HEK293 (cell line): Measurements from ENCODE around the gene SURF1.

Experiments
- CTCF ChIA-PET: fragments of 350-600 bp; formaldehyde crosslinking; extraction: SDS; loops from one replicate; lab custom pipeline; 2021; ENCODE audit warnings: antibody characterized with exemption; lab: Yijun Ruan, JAX
- POLR2A ChIA-PET: fragments of 300-600 bp; formaldehyde crosslinking; extraction: SDS; loops from one replicate; lab custom pipeline; 2020; ENCODE audit warnings: antibody characterized with exemption, inconsistent platforms; lab: Yijun Ruan, JAX
- H3K27ac ChIP-seq: fragments of 200-500 bp; sonication (Bioruptor generic); 2 replicates; pipeline ENCODE4 v1.5.1; 2014; ENCODE audit warnings: low read depth, low read length, control low read depth, inconsistent platforms; ENCODE audit errors: extremely low read depth
- H3K36me3 ChIP-seq, 2 experiments: fragments of 200-500 bp in 1 of 2; sonication (Bioruptor generic) in 1 of 2; 1 replicate in 1 of 2; 2 replicates in 1 of 2; pipeline ENCODE4 v1.5.1; 2014 to 2017; ENCODE audit warnings: inconsistent platforms in 2 of 2, low read length in 2 of 2; ENCODE audit not compliant: control insufficient read depth in 2 of 2, insufficient read depth in 1 of 2
- H3K4me1 ChIP-seq: fragments of 200-500 bp; sonication (Bioruptor generic); 2 replicates; pipeline ENCODE4 v1.5.1; 2014; ENCODE audit warnings: mild to moderate bottlenecking, low read length, inconsistent platforms; ENCODE audit not compliant: control insufficient read depth, insufficient read depth
- H3K4me3 ChIP-seq: 2 replicates; pipeline ENCODE4 v1.5.1; 2011; ENCODE audit warnings: low read depth, mild to moderate bottlenecking, control low read depth, low read length, moderate library complexity
- H3K9me3 ChIP-seq: fragments of 200-500 bp; sonication (Bioruptor generic); 2 replicates; pipeline ENCODE4 v1.5.1; 2014; ENCODE audit warnings: low read depth, low read length, inconsistent platforms; ENCODE audit not compliant: control insufficient read depth, insufficient read depth
- KLF9 ChIP-seq: fragments of 450-650 bp; formaldehyde crosslinking; IDR thresholded peaks from 2 replicates; pipeline ENCODE4 v1.5.1; 2016; ENCODE audit warnings: missing biosample characterization, missing genetic modification characterization, low read depth
- PRDM2 ChIP-seq: fragments of 450-650 bp; formaldehyde crosslinking; IDR thresholded peaks from 2 replicates; pipeline ENCODE4 v1.5.1; 2016; ENCODE audit warnings: missing biosample characterization, missing genetic modification characterization, borderline replicate concordance
- SCRT1 ChIP-seq: fragments of 450-650 bp; formaldehyde crosslinking; IDR thresholded peaks from 2 replicates; pipeline ENCODE4 v1.5.1; 2016; ENCODE audit warnings: missing biosample characterization, missing genetic modification characterization, borderline replicate concordance
- ZBTB10 ChIP-seq: fragments of 450-650 bp; formaldehyde crosslinking; IDR thresholded peaks from 2 replicates; pipeline ENCODE4 v1.5.1; 2016; ENCODE audit warnings: missing biosample characterization, missing genetic modification characterization
- ZBTB8A ChIP-seq: fragments of 450-650 bp; formaldehyde crosslinking; IDR thresholded peaks from 2 replicates; pipeline ENCODE4 v1.5.1; 2016; ENCODE audit warnings: missing biosample characterization, missing genetic modification characterization
- ZFP37 ChIP-seq: fragments of 450-650 bp; formaldehyde crosslinking; IDR thresholded peaks from 2 replicates; pipeline ENCODE4 v1.5.1; 2016; ENCODE audit warnings: missing biosample characterization, missing genetic modification characterization
- ZFP41 ChIP-seq: fragments of 450-650 bp; formaldehyde crosslinking; IDR thresholded peaks from 2 replicates; pipeline ENCODE4 v1.5.1; 2016; ENCODE audit warnings: missing biosample characterization, missing genetic modification characterization, borderline replicate concordance
- ZNF26 ChIP-seq: fragments of 450-650 bp; formaldehyde crosslinking; IDR thresholded peaks from 2 replicates; pipeline ENCODE4 v1.5.1; 2016; ENCODE audit warnings: missing biosample characterization, missing genetic modification characterization
- ZNF274 ChIP-seq, 2 experiments: fragments of 200-500 bp in 1 of 2; fragments of 450-650 bp in 1 of 2; sonication (Bioruptor generic) in 1 of 2; formaldehyde crosslinking in 1 of 2; IDR thresholded peaks; 2 replicates each; pipeline versions ENCODE4 v1.5.1 to v1.6.1; 2014 to 2016; ENCODE audit warnings: borderline replicate concordance in 1 of 2, inconsistent platforms in 1 of 2, low read length in 1 of 2, missing biosample characterization in 1 of 2, missing genetic modification characterization in 1 of 2
- ZNF354C ChIP-seq: fragments of 450-650 bp; formaldehyde crosslinking; IDR thresholded peaks from 2 replicates; pipeline ENCODE4 v1.5.1; 2016; ENCODE audit warnings: missing biosample characterization, missing genetic modification characterization, low read depth, borderline replicate concordance
- ZNF391 ChIP-seq: fragments of 450-650 bp; formaldehyde crosslinking; IDR thresholded peaks from 2 replicates; pipeline ENCODE4 v1.5.1; 2016; ENCODE audit warnings: low read depth, missing biosample characterization, missing genetic modification characterization, borderline replicate concordance
- ZNF433 ChIP-seq: fragments of 450-650 bp; formaldehyde crosslinking; IDR thresholded peaks from 2 replicates; pipeline ENCODE4 v1.5.1; 2016; ENCODE audit warnings: missing biosample characterization, missing genetic modification characterization, low read depth
- ZNF549 ChIP-seq: fragments of 450-650 bp; IDR thresholded peaks from 2 replicates; pipeline ENCODE4 v1.5.1; 2018; ENCODE audit warnings: missing biosample characterization, missing genetic modification characterization, mild to moderate bottlenecking, inconsistent platforms, moderate library complexity
- ZNF623 ChIP-seq: fragments of 450-650 bp; formaldehyde crosslinking; IDR thresholded peaks from 2 replicates; pipeline ENCODE4 v1.5.1; 2016; ENCODE audit warnings: missing biosample characterization, missing genetic modification characterization
- TF ChIP-seq, protein P1 (sequence below): fragments of 450-650 bp; formaldehyde crosslinking; IDR thresholded peaks from 2 replicates; pipeline ENCODE4 v1.5.1; 2017; ENCODE audit warnings: missing biosample characterization, missing genetic modification characterization

The SURF1 gene

DNA sequence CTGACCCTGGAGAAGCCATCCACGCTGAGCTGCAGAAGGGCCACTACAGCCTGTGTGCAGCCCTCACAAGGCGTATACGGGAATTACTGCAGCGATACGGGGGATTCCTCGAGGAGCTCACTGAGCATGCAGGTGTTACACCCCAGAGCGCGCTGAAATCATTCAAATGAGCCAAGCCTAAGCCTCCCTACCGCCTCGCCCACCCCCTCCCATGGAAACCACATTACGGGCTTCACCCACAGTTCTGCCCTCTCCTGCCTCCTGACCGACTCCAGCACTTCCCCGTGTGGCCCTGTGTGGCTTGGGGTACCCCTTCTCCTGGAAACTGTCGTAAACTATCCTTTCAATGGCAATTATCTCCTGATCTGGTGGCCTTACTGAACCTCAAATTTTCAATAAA, 33.6 kb downstream of the SURF1 start:
- no peak for TF ChIP-seq ZBTB8A (tag by site-specific recombination)
- no peak for TF ChIP-seq ZFP37 (tag by site-specific recombination)
- no peak for TF ChIP-seq ZNF391
- ChIA-PET POLR2A (interaction anchor here (0.6 kb wide), 1 partner anchor 12 kb away, joined by 3 read pairs; no protein-coding TSS in a partner anchor), CTCF (interaction anchor here (0.6 to 1.3 kb wide), 5 partner anchors 8 to 257 kb away, joined by 3 to 6 read pairs (median 3); no protein-coding TSS in a partner anchor)
- Histone ChIP-seq H3K36me3 (no peaks in the 10 kb centered on the region), H3K4me3 (no peak overlapping the region), H3K9me3 (no peaks in the 10 kb centered on the region), H3K4me1 (no peaks in the 10 kb centered on the region), H3K27ac (no peak overlapping the region)

- Histone ChIP-seq H3K4me1 (no peaks in the 10 kb centered on the region), H3K27ac (no peak overlapping the region)
- TF ChIP-seq ZNF26 (no peak), SCRT1 (tag by site-specific recombination) (no peak), ZBTB10 (tag by site-specific recombination) (no peak)
- TF ChIP-seq, all 188 proteins: peak for 0
- CTCF ChIA-PET: interaction anchor here (1.2 to 1.5 kb wide), 2 partner anchors 9 to 133 kb away, joined by 3 to 4 read pairs; no protein-coding TSS in a partner anchor
- Histone ChIP-seq H3K9me3 (no peaks in the 10 kb centered on the region), H3K4me3 (no peak overlapping the region), H3K36me3 (no peaks in the 10 kb centered on the region)
- POLR2A ChIA-PET: interaction anchor here (1.0 kb wide), 1 partner anchor 26 kb away, joined by 3 read pairs; the partner anchor contains the start of gene MED22
Observed at GRCh38 chr9:133321411-133321935, 34.8 kb downstream of the SURF1 start.

GRCh38 chr9:133320421-133320881, 35.8 kb downstream of the SURF1 start:
- H3K9me3 ChIP-seq: no peaks in the 10 kb centered on the region
- TF ChIP-seq ZFP41 (tag by site-specific recombination) (no peak), ZFP37 (tag by site-specific recombination) (no peak), ZNF623 (tag by site-specific recombination) (no peak), KLF9 (tag by site-specific recombination) (no peak), PRDM2 (tag by site-specific recombination) (no peak), ZNF354C (no peak), ZNF274 (IDR thresholded peaks at IDR 0.05; ENCODE audit: low read length) (no peak), ZNF274 (tag by site-specific recombination; IDR thresholded peaks at IDR 0.05; ENCODE audit: borderline replicate concordance) (no peak), ZNF549 (no peak), ZNF433 (tag by site-specific recombination) (no peak)
- TF ChIP-seq, protein P1, sequence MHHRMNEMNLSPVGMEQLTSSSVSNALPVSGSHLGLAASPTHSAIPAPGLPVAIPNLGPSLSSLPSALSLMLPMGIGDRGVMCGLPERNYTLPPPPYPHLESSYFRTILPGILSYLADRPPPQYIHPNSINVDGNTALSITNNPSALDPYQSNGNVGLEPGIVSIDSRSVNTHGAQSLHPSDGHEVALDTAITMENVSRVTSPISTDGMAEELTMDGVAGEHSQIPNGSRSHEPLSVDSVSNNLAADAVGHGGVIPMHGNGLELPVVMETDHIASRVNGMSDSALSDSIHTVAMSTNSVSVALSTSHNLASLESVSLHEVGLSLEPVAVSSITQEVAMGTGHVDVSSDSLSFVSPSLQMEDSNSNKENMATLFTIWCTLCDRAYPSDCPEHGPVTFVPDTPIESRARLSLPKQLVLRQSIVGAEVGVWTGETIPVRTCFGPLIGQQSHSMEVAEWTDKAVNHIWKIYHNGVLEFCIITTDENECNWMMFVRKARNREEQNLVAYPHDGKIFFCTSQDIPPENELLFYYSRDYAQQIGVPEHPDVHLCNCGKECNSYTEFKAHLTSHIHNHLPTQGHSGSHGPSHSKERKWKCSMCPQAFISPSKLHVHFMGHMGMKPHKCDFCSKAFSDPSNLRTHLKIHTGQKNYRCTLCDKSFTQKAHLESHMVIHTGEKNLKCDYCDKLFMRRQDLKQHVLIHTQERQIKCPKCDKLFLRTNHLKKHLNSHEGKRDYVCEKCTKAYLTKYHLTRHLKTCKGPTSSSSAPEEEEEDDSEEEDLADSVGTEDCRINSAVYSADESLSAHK (tag by site-specific recombination): no peak
- TF ChIP-seq, all 188 proteins: peak for 0
- ChIA-PET POLR2A (interaction anchor here (1.0 kb wide), 1 partner anchor 27 kb away, joined by 3 read pairs; the partner anchor contains the start of gene MED22), CTCF (interaction anchor here (0.6 to 1.5 kb wide), 6 partner anchors 10 to 177 kb away, joined by 3 to 7 read pairs (median 3); no protein-coding TSS in a partner anchor)
- no peak overlapping the region for H3K27ac ChIP-seq
- H3K4me1 ChIP-seq: no peaks in the 10 kb centered on the region
- no peak overlapping the region for H3K4me3 ChIP-seq
- H3K36me3 ChIP-seq: no peaks in the 10 kb centered on the region
